ENCODE measurements around the gene CDH12.

The CDH12 gene

DNA sequence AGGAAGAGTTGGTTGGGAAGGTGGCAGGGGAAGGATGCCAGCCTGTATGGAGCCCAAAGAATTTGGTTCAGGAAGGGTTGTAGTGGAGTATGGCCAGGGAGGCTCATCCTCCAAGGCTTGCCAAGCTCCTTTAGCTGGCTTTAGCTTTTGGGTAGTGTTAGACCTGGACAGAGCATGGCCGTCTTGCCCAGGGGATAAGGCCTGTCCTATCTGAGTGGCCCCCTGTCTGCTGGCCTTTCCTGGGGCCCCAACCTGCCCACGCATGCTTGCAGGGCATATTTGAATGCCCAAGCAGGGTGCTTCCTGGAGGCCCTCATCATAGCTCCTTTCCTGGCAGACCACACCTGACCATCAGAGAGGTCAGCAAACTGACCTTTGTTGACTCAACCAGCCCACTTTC, 227.7 kb downstream of the CDH12 start:
- Histone ChIP-seq H3K4me1 (ENCODE audit: low read depth, poor library complexity, severe bottlenecking) (no peaks in the 10 kb centered on the region), H4K20me1 (ENCODE audit: insufficient read depth) (no peaks in the 10 kb centered on the region), H3K4me2 (no peak overlapping the region), H2AFZ (ENCODE audit: low read depth) (no peak overlapping the region), H3K9ac (no peak overlapping the region), H3K36me3 (ENCODE audit: insufficient read depth) (no peaks in the 10 kb centered on the region), H3K27ac (no peak overlapping the region), H3K79me2 (ENCODE audit: insufficient read depth, low read depth) (no peaks in the 10 kb centered on the region), H3K27me3 (ENCODE audit: insufficient read depth, low read depth) (no peaks in the 10 kb centered on the region), H3K4me3 (IDR thresholded peaks at IDR 0.05; ENCODE audit: insufficient read depth, low read depth, low read length) (no peak overlapping the region)
- TF ChIP-seq, protein P1, sequence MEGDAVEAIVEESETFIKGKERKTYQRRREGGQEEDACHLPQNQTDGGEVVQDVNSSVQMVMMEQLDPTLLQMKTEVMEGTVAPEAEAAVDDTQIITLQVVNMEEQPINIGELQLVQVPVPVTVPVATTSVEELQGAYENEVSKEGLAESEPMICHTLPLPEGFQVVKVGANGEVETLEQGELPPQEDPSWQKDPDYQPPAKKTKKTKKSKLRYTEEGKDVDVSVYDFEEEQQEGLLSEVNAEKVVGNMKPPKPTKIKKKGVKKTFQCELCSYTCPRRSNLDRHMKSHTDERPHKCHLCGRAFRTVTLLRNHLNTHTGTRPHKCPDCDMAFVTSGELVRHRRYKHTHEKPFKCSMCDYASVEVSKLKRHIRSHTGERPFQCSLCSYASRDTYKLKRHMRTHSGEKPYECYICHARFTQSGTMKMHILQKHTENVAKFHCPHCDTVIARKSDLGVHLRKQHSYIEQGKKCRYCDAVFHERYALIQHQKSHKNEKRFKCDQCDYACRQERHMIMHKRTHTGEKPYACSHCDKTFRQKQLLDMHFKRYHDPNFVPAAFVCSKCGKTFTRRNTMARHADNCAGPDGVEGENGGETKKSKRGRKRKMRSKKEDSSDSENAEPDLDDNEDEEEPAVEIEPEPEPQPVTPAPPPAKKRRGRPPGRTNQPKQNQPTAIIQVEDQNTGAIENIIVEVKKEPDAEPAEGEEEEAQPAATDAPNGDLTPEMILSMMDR (conservative IDR thresholded peaks at IDR 0.05; ENCODE audit: low read depth, low read length): no peak

GRCh38 chr5:22621084-22621483, 232.1 kb downstream of the CDH12 start:
- H3K27me3 ChIP-seq (ENCODE audit: insufficient read depth, low read depth): no peaks in the 10 kb centered on the region
- no peak overlapping the region for H3K27ac ChIP-seq
- H3K36me3 ChIP-seq (ENCODE audit: insufficient read depth): no peaks in the 10 kb centered on the region
- no peak overlapping the region for H3K9ac ChIP-seq
- TF ChIP-seq, protein P1 (conservative IDR thresholded peaks at IDR 0.05; ENCODE audit: low read depth, low read length): no peak
- no peaks in the 10 kb centered on the region for H3K79me2 ChIP-seq (ENCODE audit: insufficient read depth, low read depth)
- no peaks in the 10 kb centered on the region for H4K20me1 ChIP-seq (ENCODE audit: insufficient read depth)
- H3K4me2 ChIP-seq: no peak overlapping the region
- H3K4me3 ChIP-seq (IDR thresholded peaks at IDR 0.05; ENCODE audit: insufficient read depth, low read depth, low read length): no peak overlapping the region
- no peak overlapping the region for H2AFZ ChIP-seq (ENCODE audit: low read depth)
- H3K4me1 ChIP-seq (ENCODE audit: low read depth, poor library complexity, severe bottlenecking): no peaks in the 10 kb centered on the region

DNA sequence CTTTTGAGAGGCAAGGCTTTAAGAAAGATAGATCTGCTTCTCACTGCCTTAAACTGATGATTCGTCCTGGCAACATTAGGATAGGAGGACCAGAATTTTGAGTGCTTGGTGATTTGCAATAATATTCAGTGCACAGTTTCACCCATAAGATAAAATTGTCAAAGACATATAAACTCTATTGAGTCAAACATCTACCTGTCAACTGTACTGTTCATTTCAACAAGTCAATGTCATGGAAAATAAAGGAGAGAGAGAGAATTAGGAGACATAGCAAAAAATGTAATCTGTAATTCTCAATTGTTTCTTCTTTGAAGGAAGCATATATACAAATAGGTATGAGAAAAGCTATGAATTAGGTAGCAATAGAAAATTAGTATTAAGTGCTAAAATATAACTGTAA, 237.2 kb downstream of the CDH12 start:
- no peak overlapping the region for H3K4me3 ChIP-seq (IDR thresholded peaks at IDR 0.05; ENCODE audit: insufficient read depth, low read depth, low read length)
- no peaks in the 10 kb centered on the region for H3K4me1 ChIP-seq (ENCODE audit: low read depth, poor library complexity, severe bottlenecking)
- H3K27me3 ChIP-seq (ENCODE audit: insufficient read depth, low read depth): no peaks in the 10 kb centered on the region
- TF ChIP-seq, protein P1 (conservative IDR thresholded peaks at IDR 0.05; ENCODE audit: low read depth, low read length): no peak
- H3K36me3 ChIP-seq (ENCODE audit: insufficient read depth): no peaks in the 10 kb centered on the region
- no peak overlapping the region for H3K4me2 ChIP-seq
- no peak overlapping the region for H3K9ac ChIP-seq
- no peaks in the 10 kb centered on the region for H4K20me1 ChIP-seq (ENCODE audit: insufficient read depth)
- no peak overlapping the region for H2AFZ ChIP-seq (ENCODE audit: low read depth)
- no peaks in the 10 kb centered on the region for H3K79me2 ChIP-seq (ENCODE audit: insufficient read depth, low read depth)
- no peak overlapping the region for H3K27ac ChIP-seq

- Histone ChIP-seq H3K4me1 (ENCODE audit: low read depth, poor library complexity, severe bottlenecking) (no peaks in the 10 kb centered on the region), H3K27ac (no peak overlapping the region)
- TF ChIP-seq, protein P1 (conservative IDR thresholded peaks at IDR 0.05; ENCODE audit: low read depth, low read length): no peak
These were observed 238.6 kb downstream of the CDH12 start for GRCh38 chr5:22614486-22615094.

More at GRCh38 chr5:22614486-22615094, 238.6 kb downstream of the CDH12 start:
- Histone ChIP-seq H3K36me3 (ENCODE audit: insufficient read depth) (no peaks in the 10 kb centered on the region), H3K4me3 (IDR thresholded peaks at IDR 0.05; ENCODE audit: insufficient read depth, low read depth, low read length) (no peak overlapping the region), H3K27me3 (ENCODE audit: insufficient read depth, low read depth) (no peaks in the 10 kb centered on the region), H4K20me1 (ENCODE audit: insufficient read depth) (no peaks in the 10 kb centered on the region), H2AFZ (ENCODE audit: low read depth) (no peak overlapping the region), H3K79me2 (ENCODE audit: insufficient read depth, low read depth) (no peaks in the 10 kb centered on the region), H3K4me2 (no peak overlapping the region), H3K9ac (no peak overlapping the region)

All from KMS-11 (cell line).